IPS-15b (cell line): Measurements from ENCODE around the gene SERPINB6.
"Not testable (repeated sequence)": the region's sequence is repeated elsewhere in the genome, so short reads cannot be mapped to it uniquely, and the experiment has no call there.

Source experiments
- H3K27me3 ChIP-seq: one replicate; pipeline ENCODE4 v1.6.1; 2013; ENCODE audit warnings: low read length; ENCODE audit not compliant: control insufficient read depth, insufficient read depth
- H3K36me3 ChIP-seq: one replicate; pipeline ENCODE4 v1.6.1; 2013; ENCODE audit warnings: low read length; ENCODE audit not compliant: control insufficient read depth, insufficient read depth
- H3K4me1 ChIP-seq: one replicate; pipeline ENCODE4 v1.6.1; 2013; ENCODE audit warnings: mild to moderate bottlenecking, low read length; ENCODE audit not compliant: control insufficient read depth, insufficient read depth
- H3K4me3 ChIP-seq: one replicate; pipeline ENCODE4 v1.5.1; 2013; ENCODE audit warnings: low read depth, low read length
- H3K9ac ChIP-seq: one replicate; pipeline ENCODE4 v1.6.1; 2013; ENCODE audit warnings: low read depth, mild to moderate bottlenecking, low read length
- H3K9me3 ChIP-seq: one replicate; pipeline ENCODE4 v1.6.1; 2013; ENCODE audit warnings: mild to moderate bottlenecking, low read length; ENCODE audit not compliant: control insufficient read depth, insufficient read depth

SERPINB6 gene

GRCh38 chr6:3009930-3010329, 38.6 kb upstream of the SERPINB6 start:
- H3K36me3 ChIP-seq, result peaks cover 52% of the 10 kb centered on the region
- peaks cover 9% of the 10 kb centered on the region for H3K4me1 ChIP-seq
- no peaks in the 10 kb centered on the region for H3K27me3 ChIP-seq
- no peak overlapping the region for H3K9ac ChIP-seq
- H3K9me3 ChIP-seq, result peaks cover 15% of the 10 kb centered on the region
- no peak overlapping the region for H3K4me3 ChIP-seq

- not testable (repeated sequence) for H3K4me1 ChIP-seq, H3K4me3 ChIP-seq, H3K9ac ChIP-seq, H3K27me3 ChIP-seq
- H3K36me3 ChIP-seq, result peaks cover 50% of the 10 kb centered on the region
- peaks cover 15% of the 10 kb centered on the region for H3K9me3 ChIP-seq
Measured at GRCh38 chr6:3008712-3009265, 37.4 kb upstream of the SERPINB6 start.

GRCh38 chr6:3007571-3007970, 36.2 kb upstream of the SERPINB6 start:
- no peak overlapping the region for H3K9ac ChIP-seq
- no peaks in the 10 kb centered on the region for H3K27me3 ChIP-seq
- peaks cover 15% of the 10 kb centered on the region for H3K9me3 ChIP-seq
- peaks cover 46% of the 10 kb centered on the region for H3K36me3 ChIP-seq
- peaks cover 9% of the 10 kb centered on the region for H3K4me1 ChIP-seq
- H3K4me3 ChIP-seq, result no peak overlapping the region

- Histone ChIP-seq H3K4me1 (peaks cover 10% of the 10 kb centered on the region), H3K4me3 (no peak overlapping the region), H3K9me3 (peaks cover 13% of the 10 kb centered on the region), H3K36me3 (peaks cover 35% of the 10 kb centered on the region), H3K27me3 (no peaks in the 10 kb centered on the region), H3K9ac (no peak overlapping the region)
Measured at GRCh38 chr6:3006476-3006875, 35.1 kb upstream of the SERPINB6 start.

- Histone ChIP-seq H3K4me1 (peaks cover 13% of the 10 kb centered on the region), H3K36me3 (peaks cover 29% of the 10 kb centered on the region), H3K27me3 (no peaks in the 10 kb centered on the region), H3K4me3 (no peak overlapping the region), H3K9ac (no peak overlapping the region), H3K9me3 (peaks cover 8% of the 10 kb centered on the region)
Measured at GRCh38 chr6:3005874-3006273, 34.5 kb upstream of the SERPINB6 start.

GRCh38 chr6:3005077-3005476, 33.7 kb upstream of the SERPINB6 start:
- H3K27me3 ChIP-seq, result no peaks in the 10 kb centered on the region
- H3K9ac ChIP-seq, result no peak overlapping the region
- H3K4me1 ChIP-seq, result peaks cover 13% of the 10 kb centered on the region
- H3K9me3 ChIP-seq, result peaks cover under 1% of the 10 kb centered on the region
- peaks cover 21% of the 10 kb centered on the region for H3K36me3 ChIP-seq
- H3K4me3 ChIP-seq, result no peak overlapping the region

GRCh38 chr6:3003226-3003625, 31.9 kb upstream of the SERPINB6 start:
- not testable (repeated sequence) for H3K9me3 ChIP-seq, H3K4me3 ChIP-seq, H3K27me3 ChIP-seq, H3K9ac ChIP-seq
- Histone ChIP-seq H3K4me1 (peaks cover 13% of the 10 kb centered on the region), H3K36me3 (peaks cover 19% of the 10 kb centered on the region)

- peak overlapping the region; percentile 3 for H3K4me3 ChIP-seq
- no peak overlapping the region for H3K9ac ChIP-seq
- no peaks in the 10 kb centered on the region for H3K9me3 ChIP-seq
- peaks cover 9% of the 10 kb centered on the region for H3K4me1 ChIP-seq
- H3K36me3 ChIP-seq, result peaks cover 15% of the 10 kb centered on the region
- no peaks in the 10 kb centered on the region for H3K27me3 ChIP-seq
Measured at GRCh38 chr6:3001773-3002293, 30.5 kb upstream of the SERPINB6 start.

- no peaks in the 10 kb centered on the region for H3K27me3 ChIP-seq
- H3K4me1 ChIP-seq, result peaks cover 6% of the 10 kb centered on the region
- H3K9me3 ChIP-seq, result no peaks in the 10 kb centered on the region
- H3K4me3 ChIP-seq, result no peak overlapping the region
- no peak overlapping the region for H3K9ac ChIP-seq
- peaks cover 11% of the 10 kb centered on the region for H3K36me3 ChIP-seq
Measured at GRCh38 chr6:3001146-3001772, 29.9 kb upstream of the SERPINB6 start.

GRCh38 chr6:2999618-3000557, 28.5 kb upstream of the SERPINB6 start, which contains the start of gene NQO2:
Gene NQO2, plus strand, starts transcription at chr6:2999894. Its CDS starts 6,659 bp downstream, at chr6:3006553.
- H3K27me3 ChIP-seq, result no peaks in the 10 kb centered on the region
- peak within 1 kb of the TSS; percentile 83 for H3K9ac ChIP-seq
- H3K4me1 ChIP-seq, result peaks cover 4% of the 10 kb centered on the region
- peak within 1 kb of the TSS; percentile 93 for H3K4me3 ChIP-seq
- peaks cover 7% of the 10 kb centered on the region for H3K36me3 ChIP-seq
- H3K9me3 ChIP-seq, result no peaks in the 10 kb centered on the region

- H3K36me3 ChIP-seq, result peaks cover 2% of the 10 kb centered on the region
- no peak overlapping the region for H3K9ac ChIP-seq
- peak overlapping the region; percentile 82 for H3K4me3 ChIP-seq
Measured at GRCh38 chr6:2998998-2999617, 27.7 kb upstream of the SERPINB6 start.

More at GRCh38 chr6:2998998-2999617, 27.7 kb upstream of the SERPINB6 start:
- peaks cover 4% of the 10 kb centered on the region for H3K4me1 ChIP-seq
- no peaks in the 10 kb centered on the region for H3K27me3 ChIP-seq
- H3K9me3 ChIP-seq, result no peaks in the 10 kb centered on the region
